ENCODE data around the gene IL32. TPM values are rescaled to one million over a fixed set of nuclear protein-coding genes. Genes with fewer than 3 reads are reported as not detected.

IL32 gene
- total RNA-seq, 1 experiment from 2014 or later: 4.7 TPM

DNA sequence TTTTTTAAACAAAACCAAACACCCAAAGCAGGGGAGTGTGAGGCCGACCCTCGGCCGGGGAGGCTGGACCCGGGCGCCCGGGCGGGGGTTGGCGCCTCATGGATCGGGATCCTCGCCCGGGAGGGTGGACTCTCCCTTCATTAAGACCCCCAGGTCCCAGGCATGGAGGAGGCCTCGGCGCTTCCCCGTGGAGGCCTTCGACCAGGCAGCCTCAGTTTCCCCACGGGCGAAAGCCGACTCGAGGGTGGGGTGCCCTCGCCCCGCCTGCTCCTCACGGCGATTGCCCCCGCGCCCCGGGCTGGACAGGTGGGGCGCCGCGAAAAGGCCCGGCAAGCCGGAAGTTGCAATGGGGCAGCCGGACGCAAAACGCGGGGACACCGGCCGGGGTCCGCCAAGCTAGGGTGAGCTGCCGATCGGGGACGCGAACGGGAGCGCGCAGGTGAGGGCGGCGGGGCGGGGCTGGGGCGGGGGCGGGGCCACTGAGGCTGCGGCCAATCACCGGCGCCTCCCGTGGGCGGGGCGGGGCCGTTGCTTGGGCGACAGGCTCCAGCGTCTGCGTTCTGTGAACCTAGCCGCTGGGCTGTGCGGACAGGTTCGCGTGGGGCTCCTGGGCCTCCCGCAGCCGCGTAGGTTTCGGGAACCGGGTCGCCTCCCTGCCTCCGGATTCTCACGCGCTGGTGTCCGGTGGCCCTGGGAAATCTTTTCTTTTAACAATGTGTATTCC, 40.9 kb downstream of the IL32 start (continued):
- TF ChIP-seq ZNF263 (CRISPR knock-in tag; IDR thresholded peaks at IDR 0.05; ENCODE audit: low read depth) (no peak), RELA (CRISPR knock-in tag; IDR thresholded peaks at IDR 0.05; ENCODE audit: borderline replicate concordance) (no peak), KAT7 (CRISPR knock-in tag; IDR thresholded peaks at IDR 0.05; ENCODE audit: borderline replicate concordance) (peak; percentile 46; the same call in 1 of the 2 replicates), ZNF121 (CRISPR knock-in tag; IDR thresholded peaks at IDR 0.05) (peak; percentile 32; the same call in 1 of the 2 replicates), HMGA2 (CRISPR knock-in tag; IDR thresholded peaks at IDR 0.05) (no peak), TCF7 (CRISPR knock-in tag; IDR thresholded peaks at IDR 0.05; ENCODE audit: low read depth) (no peak), GABPB1 (CRISPR knock-in tag; IDR thresholded peaks at IDR 0.05) (peak; percentile 91), SP1 (CRISPR knock-in tag; conservative IDR thresholded peaks at IDR 0.05) (peak; percentile 64; the same call in 1 of the 2 replicates), NR2C2 (CRISPR knock-in tag; IDR thresholded peaks at IDR 0.05) (no peak), CREB1 (CRISPR knock-in tag; IDR thresholded peaks at IDR 0.05) (no peak), MAX (CRISPR knock-in tag; IDR thresholded peaks at IDR 0.05) (peak; percentile 71; the same call in 1 of the 2 replicates), AR (CRISPR knock-in tag; IDR thresholded peaks at IDR 0.05) (no peak), ETV6 (CRISPR knock-in tag; IDR thresholded peaks at IDR 0.05) (peak; percentile 95)
- TF ChIP-seq, protein P1, sequence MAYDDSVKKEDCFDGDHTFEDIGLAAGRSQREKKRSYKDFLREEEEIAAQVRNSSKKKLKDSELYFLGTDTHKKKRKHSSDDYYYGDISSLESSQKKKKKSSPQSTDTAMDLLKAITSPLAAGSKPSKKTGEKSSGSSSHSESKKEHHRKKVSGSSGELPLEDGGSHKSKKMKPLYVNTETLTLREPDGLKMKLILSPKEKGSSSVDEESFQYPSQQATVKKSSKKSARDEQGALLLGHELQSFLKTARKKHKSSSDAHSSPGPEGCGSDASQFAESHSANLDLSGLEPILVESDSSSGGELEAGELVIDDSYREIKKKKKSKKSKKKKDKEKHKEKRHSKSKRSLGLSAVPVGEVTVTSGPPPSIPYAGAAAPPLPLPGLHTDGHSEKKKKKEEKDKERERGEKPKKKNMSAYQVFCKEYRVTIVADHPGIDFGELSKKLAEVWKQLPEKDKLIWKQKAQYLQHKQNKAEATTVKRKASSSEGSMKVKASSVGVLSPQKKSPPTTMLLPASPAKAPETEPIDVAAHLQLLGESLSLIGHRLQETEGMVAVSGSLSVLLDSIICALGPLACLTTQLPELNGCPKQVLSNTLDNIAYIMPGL (CRISPR knock-in tag; IDR thresholded peaks at IDR 0.05): peak; percentile 60; the same call in 1 of the 2 replicates
- TF ChIP-seq, protein P2, sequence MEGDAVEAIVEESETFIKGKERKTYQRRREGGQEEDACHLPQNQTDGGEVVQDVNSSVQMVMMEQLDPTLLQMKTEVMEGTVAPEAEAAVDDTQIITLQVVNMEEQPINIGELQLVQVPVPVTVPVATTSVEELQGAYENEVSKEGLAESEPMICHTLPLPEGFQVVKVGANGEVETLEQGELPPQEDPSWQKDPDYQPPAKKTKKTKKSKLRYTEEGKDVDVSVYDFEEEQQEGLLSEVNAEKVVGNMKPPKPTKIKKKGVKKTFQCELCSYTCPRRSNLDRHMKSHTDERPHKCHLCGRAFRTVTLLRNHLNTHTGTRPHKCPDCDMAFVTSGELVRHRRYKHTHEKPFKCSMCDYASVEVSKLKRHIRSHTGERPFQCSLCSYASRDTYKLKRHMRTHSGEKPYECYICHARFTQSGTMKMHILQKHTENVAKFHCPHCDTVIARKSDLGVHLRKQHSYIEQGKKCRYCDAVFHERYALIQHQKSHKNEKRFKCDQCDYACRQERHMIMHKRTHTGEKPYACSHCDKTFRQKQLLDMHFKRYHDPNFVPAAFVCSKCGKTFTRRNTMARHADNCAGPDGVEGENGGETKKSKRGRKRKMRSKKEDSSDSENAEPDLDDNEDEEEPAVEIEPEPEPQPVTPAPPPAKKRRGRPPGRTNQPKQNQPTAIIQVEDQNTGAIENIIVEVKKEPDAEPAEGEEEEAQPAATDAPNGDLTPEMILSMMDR (IDR thresholded peaks at IDR 0.05): no peak

GRCh38 chr16:3112058-3112880, 46.8 kb downstream of the IL32 start, which contains the start of gene ZNF205:
ZNF205 (plus strand) TSS chr16:3112586; CDS start chr16:3113431, 845 bp downstream.
- ChIA-PET CTCF (interaction anchor here (0.5 to 6.7 kb wide), 12 partner anchors 11 to 84 kb away, joined by 3 to 112 read pairs (median 4); partner anchors contain the start of gene ZSCAN10), POLR2A (interaction anchor here (2.0 kb wide), 1 partner anchor 25 kb away, joined by 4 read pairs; no protein-coding TSS in a partner anchor)
- peak within 1 kb of the TSS; percentile 94 for H3K27ac Mint-ChIP-seq
- H3K27me3 Mint-ChIP-seq (ENCODE audit: low read depth): no peaks in the 10 kb centered on the region
- peaks cover 10% of the 10 kb centered on the region for H3K36me3 Mint-ChIP-seq
- peak within 1 kb of the TSS; percentile 88 for H3K4me3 Mint-ChIP-seq
- H3K9me3 Mint-ChIP-seq: no peaks in the 10 kb centered on the region
- ATAC-seq (peak; percentile 94), DNase-seq (ENCODE audit: low spot score) (peak; percentile 88)
- H3K4me1 Mint-ChIP-seq: peaks cover 27% of the 10 kb centered on the region
- TF ChIP-seq, protein P3, sequence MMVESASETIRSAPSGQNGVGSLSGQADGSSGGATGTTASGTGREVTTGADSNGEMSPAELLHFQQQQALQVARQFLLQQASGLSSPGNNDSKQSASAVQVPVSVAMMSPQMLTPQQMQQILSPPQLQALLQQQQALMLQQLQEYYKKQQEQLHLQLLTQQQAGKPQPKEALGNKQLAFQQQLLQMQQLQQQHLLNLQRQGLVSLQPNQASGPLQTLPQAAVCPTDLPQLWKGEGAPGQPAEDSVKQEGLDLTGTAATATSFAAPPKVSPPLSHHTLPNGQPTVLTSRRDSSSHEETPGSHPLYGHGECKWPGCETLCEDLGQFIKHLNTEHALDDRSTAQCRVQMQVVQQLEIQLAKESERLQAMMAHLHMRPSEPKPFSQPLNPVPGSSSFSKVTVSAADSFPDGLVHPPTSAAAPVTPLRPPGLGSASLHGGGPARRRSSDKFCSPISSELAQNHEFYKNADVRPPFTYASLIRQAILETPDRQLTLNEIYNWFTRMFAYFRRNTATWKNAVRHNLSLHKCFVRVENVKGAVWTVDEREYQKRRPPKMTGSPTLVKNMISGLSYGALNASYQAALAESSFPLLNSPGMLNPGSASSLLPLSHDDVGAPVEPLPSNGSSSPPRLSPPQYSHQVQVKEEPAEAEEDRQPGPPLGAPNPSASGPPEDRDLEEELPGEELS (CRISPR knock-in tag; IDR thresholded peaks at IDR 0.05): 0 out of 2 replicates have a peak, but pooled peaks have one; percentile 60
- TF ChIP-seq, protein P1 (CRISPR knock-in tag; IDR thresholded peaks at IDR 0.05): peak; percentile 63
- no peak for TF ChIP-seq ATF3 (CRISPR knock-in tag; conservative IDR thresholded peaks at IDR 0.05)
- TF ChIP-seq, protein P4, sequence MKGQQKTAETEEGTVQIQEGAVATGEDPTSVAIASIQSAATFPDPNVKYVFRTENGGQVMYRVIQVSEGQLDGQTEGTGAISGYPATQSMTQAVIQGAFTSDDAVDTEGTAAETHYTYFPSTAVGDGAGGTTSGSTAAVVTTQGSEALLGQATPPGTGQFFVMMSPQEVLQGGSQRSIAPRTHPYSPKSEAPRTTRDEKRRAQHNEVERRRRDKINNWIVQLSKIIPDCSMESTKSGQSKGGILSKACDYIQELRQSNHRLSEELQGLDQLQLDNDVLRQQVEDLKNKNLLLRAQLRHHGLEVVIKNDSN (CRISPR knock-in tag; IDR thresholded peaks at IDR 0.05): no peak
- no peak for TF ChIP-seq ZNF396 (CRISPR knock-in tag; IDR thresholded peaks at IDR 0.05; ENCODE audit: borderline replicate concordance)
- TF ChIP-seq MLX (CRISPR knock-in tag; IDR thresholded peaks at IDR 0.05): no peak
- TF ChIP-seq NFE2L1 (CRISPR knock-in tag; IDR thresholded peaks at IDR 0.05): no peak; the same call in 1 of the 2 replicates
- TF ChIP-seq ETV6 (CRISPR knock-in tag; IDR thresholded peaks at IDR 0.05): peak; percentile 80
- no peak for TF ChIP-seq RELA (CRISPR knock-in tag; IDR thresholded peaks at IDR 0.05; ENCODE audit: borderline replicate concordance)

All from WTC11 (cell line).